K562 treated with DMSO at 1 percent for 4 hours (cell line): ENCODE measurements around the gene SLC38A9. TPM values are rescaled to one million over a fixed set of nuclear protein-coding genes. Genes with fewer than 3 reads are reported as not detected.

Source experiments
- total RNA-seq: library from RNA; unstranded; fragments of 300-600 nt; gene quantifications from 2 replicates; pipeline ENCODE4 v1.2.3, GENCODE V29; 2022; ENCODE audit not compliant: insufficient read depth

Gene SLC38A9
- 10.6 and 13.0 TPM in 2 replicates for total RNA-seq

GRCh38 chr5:55712023-55712859, at the start of gene SLC38A9:
SLC38A9 (minus strand) TSS chr5:55712324; CDS start chr5:55697958, 14,366 bp downstream.

GRCh38 chr5:55737793-55738192, 25.7 kb upstream of the SLC38A9 start, which contains the start of gene DDX4:
DDX4 (plus strand) TSS chr5:55738061; CDS start chr5:55738964, 903 bp downstream.

Other genes with a start within 250 kb of the SLC38A9 start
- not detected in 2 replicates for gene PLPP1, start 177.4 kb downstream of the SLC38A9 start, total RNA-seq
- gene DDX4, start 25.7 kb upstream of the SLC38A9 start, total RNA-seq, result not detected in 2 replicates
- not detected in 2 replicates for gene IL31RA, start 139.0 kb upstream of the SLC38A9 start, total RNA-seq